Transverse colon (tissue), 4 donors: ENCODE results near the gene ASIC2. TPM values are rescaled to one million over a fixed set of nuclear protein-coding genes. Genes with fewer than 3 reads are reported as not detected.

Source experiments
- DNase-seq: peaks from one replicate; pipeline ENCODE4 v3.0.0-alpha.2; 2019
- H3K27ac ChIP-seq, 4 donors: fragments of 200-600 bp; sonication (generic); 2 replicates each; pipeline ENCODE4 v1.5.1; 2016 to 2018; ENCODE audit warnings: inconsistent platforms in 4 of 4
- H3K27me3 ChIP-seq: fragments of 200-600 bp; sonication (generic); 2 replicates; pipeline ENCODE4 v1.5.1; 2017; ENCODE audit warnings: inconsistent platforms
- H3K36me3 ChIP-seq, 4 donors: fragments of 200-600 bp; sonication (generic); 2 replicates each; pipeline ENCODE4 v1.5.1; 2017 to 2019; ENCODE audit warnings: inconsistent platforms in 4 of 4
- H3K4me1 ChIP-seq, 4 donors: fragments of 200-600 bp; sonication (generic); 2 replicates each; pipeline ENCODE4 v1.5.1; 2017 to 2020; ENCODE audit warnings: inconsistent platforms in 4 of 4
- H3K4me3 ChIP-seq, 4 donors: fragments of 200-600 bp; sonication (generic); 1 replicate in 1 of 4; 2 replicates in 3 of 4; pipeline versions ENCODE4 v1.5.1 to v1.6.1; 2017 to 2019; ENCODE audit warnings: inconsistent platforms in 4 of 4
- H3K9me3 ChIP-seq, 2 donors: fragments of 200-600 bp; sonication (generic); 2 replicates each; pipeline ENCODE4 v1.5.1; 2017 to 2019; ENCODE audit warnings: inconsistent platforms in 2 of 2
- CTCF ChIP-seq, 5 experiments: fragments of 200-600 bp in 3 of 5; fragments of 450-650 bp in 2 of 5; sonication (generic) in 3 of 5; IDR thresholded peaks; 1 replicate in 2 of 5; 2 replicates in 3 of 5; pipeline ENCODE4 v1.5.1; 2016 to 2017; ENCODE audit warnings: antibody characterized with exemption in 5 of 5, inconsistent platforms in 3 of 5, mild to moderate bottlenecking in 2 of 5, moderate library complexity in 1 of 5
- EP300 ChIP-seq: sonication (generic); formaldehyde crosslinking; IDR thresholded peaks from one replicate; pipeline ENCODE4 v1.6.1; 2017; ENCODE audit warnings: antibody characterized with exemption, low read depth
- POLR2A ChIP-seq: fragments of 450-650 bp; IDR thresholded peaks from one replicate; pipeline ENCODE4 v1.6.1; 2016; ENCODE audit warnings: antibody characterized with exemption, mild to moderate bottlenecking, moderate library complexity
- POLR2AphosphoS5 ChIP-seq, 3 donors: sonication (generic); formaldehyde crosslinking; IDR thresholded peaks; one replicate each; pipeline ENCODE4 v1.6.1; 2016; ENCODE audit warnings: antibody characterized with exemption in 3 of 3
- WGBS, 2 donors: methylation state at CpG; one replicate each; pipeline ENCODE4 v1.1.5; 2018; ENCODE audit warnings: low coverage in 1 of 2; 5-methylcytosine and 5-hydroxymethylcytosine counted together
- in situ Hi-C, 4 donors: fragments of 200-750 bp; cut with MboI; loops; one replicate each; pipeline versions ENCODE4 v1.15.0 to v1.15.1; 2017; ENCODE audit warnings: low sequenced_read_pairs in 3 of 4, low pct_ligation_motif_present in 1 of 4, low pct_unique_long_range_greater_than_20kb in 1 of 4
- intact Hi-C: fragments of 100-400 bp; cut with DNase I; formaldehyde crosslinking; loops from one replicate; pipeline ENCODE4 v1.15.1; 2023; ENCODE audit warnings: low total_unique reads
- total RNA-seq, 4 donors: library from RNA; depleted of rRNA; stranded (reverse); fragments of >200 nt; gene quantifications; one replicate each; pipeline ENCODE4 v1.1.0, GENCODE V29; 2016

The ASIC2 gene
- total RNA-seq, 4 donors from 2014 or later: 0.16 to 0.55 TPM; not detected in 2

DNA sequence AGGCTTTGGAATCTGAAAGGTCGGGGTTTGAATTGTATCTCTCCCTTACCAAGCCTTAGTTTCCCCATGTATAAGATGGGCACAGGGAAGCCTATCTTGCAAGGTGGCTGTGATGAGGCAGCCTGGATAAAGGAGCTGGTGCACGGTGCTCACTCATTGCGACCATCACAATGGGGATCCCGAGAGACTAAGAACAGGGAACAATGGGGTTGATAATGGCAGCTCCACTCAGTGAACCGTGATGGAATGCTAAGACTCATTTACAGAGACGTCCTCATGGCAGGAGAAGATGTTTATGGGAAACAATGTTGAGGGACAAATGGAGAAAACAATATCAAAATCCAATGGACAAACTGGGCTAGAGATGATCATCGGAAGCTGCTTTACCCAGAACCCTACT lies 219.7 kb downstream of the ASIC2 start:
- H3K36me3 ChIP-seq: no peaks in the 10 kb centered on the region
- H3K9me3 ChIP-seq: no peaks in the 10 kb centered on the region
- H3K27me3 ChIP-seq: peaks cover 9% of the 10 kb centered on the region
- no peak overlapping the region for H3K27ac ChIP-seq
- no peak overlapping the region for H3K4me3 ChIP-seq
- WGBS, 2 donors: 65 to 68% methylated on average over 5 to 7 of the region's 7 CpGs
- H3K4me1 ChIP-seq: no peaks in the 10 kb centered on the region
- no peak for DNase-seq
- TF ChIP-seq CTCF (IDR thresholded peaks at IDR 0.05) (no peak), EP300 (no peak), POLR2A (no peak), POLR2AphosphoS5 (IDR thresholded peaks at IDR 0.05) (no peak)
- in situ Hi-C loops (no loop called here), intact Hi-C loops (no loop called here)

- H3K36me3 ChIP-seq: no peaks in the 10 kb centered on the region
- H3K4me3 ChIP-seq: no peak overlapping the region
- H3K27me3 ChIP-seq: peaks cover 9% of the 10 kb centered on the region
- H3K27ac ChIP-seq: no peak overlapping the region
- 80 to 91% methylated on average over 7 to 12 of the region's 12 CpGs for WGBS, 2 donors
- no peaks in the 10 kb centered on the region for H3K9me3 ChIP-seq
- intact Hi-C loops: no loop called here
- in situ Hi-C loops: no loop called here
- no peak for TF ChIP-seq POLR2A
- TF ChIP-seq POLR2AphosphoS5 (IDR thresholded peaks at IDR 0.05): no peak
- TF ChIP-seq EP300: no peak
- no peak for TF ChIP-seq CTCF (IDR thresholded peaks at IDR 0.05)
- H3K4me1 ChIP-seq: no peaks in the 10 kb centered on the region
- DNase-seq: no peak
Observed at GRCh38 chr17:33072421-33073161, 220.5 kb downstream of the ASIC2 start.

DNA sequence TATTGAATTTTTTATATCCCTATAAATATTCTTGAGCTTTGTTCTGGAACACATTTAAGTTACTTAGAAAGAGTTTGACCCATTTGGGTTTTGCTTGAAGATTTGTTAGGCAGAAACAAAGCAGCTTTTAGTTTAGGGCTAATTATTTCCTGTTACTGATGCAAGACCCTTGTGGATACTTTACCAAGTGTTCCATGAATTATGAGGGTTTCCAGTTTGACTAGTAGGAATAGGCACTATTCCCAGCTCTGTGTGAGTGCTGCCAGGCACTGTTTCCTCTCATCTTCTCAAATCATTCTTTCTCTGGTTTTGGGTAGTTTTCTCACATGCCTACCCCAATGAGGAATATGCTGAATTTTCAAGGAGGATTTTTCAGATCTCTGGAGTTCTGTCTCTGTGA lies 221.4 kb downstream of the ASIC2 start:
- no peaks in the 10 kb centered on the region for H3K4me1 ChIP-seq
- peaks cover 9% of the 10 kb centered on the region for H3K27me3 ChIP-seq
- in situ Hi-C loops: no loop called here
- intact Hi-C loops: no loop called here
- DNase-seq: no peak
- H3K27ac ChIP-seq: no peak overlapping the region
- no peaks in the 10 kb centered on the region for H3K9me3 ChIP-seq
- TF ChIP-seq POLR2AphosphoS5 (IDR thresholded peaks at IDR 0.05) (no peak), CTCF (IDR thresholded peaks at IDR 0.05) (no peak), POLR2A (no peak), EP300 (no peak)
- H3K36me3 ChIP-seq: no peaks in the 10 kb centered on the region
- no peak overlapping the region for H3K4me3 ChIP-seq

- intact Hi-C loops (no loop called here), in situ Hi-C loops (no loop called here)
- 68% methylated on average over 2 of the region's 2 CpGs; no CpG with 5 or more reads in 1 of the 2 donors for WGBS, 2 donors
- H3K9me3 ChIP-seq: no peaks in the 10 kb centered on the region
- no peak overlapping the region for H3K27ac ChIP-seq
- no peak for DNase-seq
- H3K4me3 ChIP-seq: no peak overlapping the region
- no peaks in the 10 kb centered on the region for H3K36me3 ChIP-seq
- peaks cover 4% of the 10 kb centered on the region for H3K27me3 ChIP-seq
- H3K4me1 ChIP-seq: no peaks in the 10 kb centered on the region
- TF ChIP-seq CTCF (IDR thresholded peaks at IDR 0.05) (no peak), POLR2A (no peak), POLR2AphosphoS5 (IDR thresholded peaks at IDR 0.05) (no peak), EP300 (no peak)
Observed at GRCh38 chr17:33057564-33057963, 235.5 kb downstream of the ASIC2 start.
